Cardiac muscle cell (in vitro differentiated cells and primary cell): Measurements from ENCODE around the gene ARHGAP4. TPM values are rescaled to one million over a fixed set of nuclear protein-coding genes. Genes with fewer than 3 reads are reported as not detected.
A peak's percentile ranks its signal among the peaks of the same experiment; 100 is the strongest.

Experiments
- DNase-seq, 2 donors: peaks; one replicate each; pipeline versions ENCODE4 v3.0.0 to v3.0.0-alpha.2; 2010 to 2017; ENCODE audit warnings: low read depth in 1 of 2, low spot score in 1 of 2
- H3K27ac ChIP-seq: fragments of 200-600 bp; sonication (generic); 2 replicates; pipeline ENCODE4 v1.5.1; 2016
- H3K27me3 ChIP-seq: fragments of 200-600 bp; sonication (generic); 2 replicates; pipeline ENCODE4 v1.6.0; 2016; ENCODE audit warnings: control low read depth
- H3K36me3 ChIP-seq: fragments of 200-600 bp; sonication (generic); 2 replicates; pipeline ENCODE4 v1.5.1; 2016; ENCODE audit warnings: control low read depth
- H3K4me1 ChIP-seq: fragments of 200-600 bp; sonication (generic); 2 replicates; pipeline ENCODE4 v1.8.1; 2017; ENCODE audit warnings: low read depth, mild to moderate bottlenecking, mixed run types
- H3K4me3 ChIP-seq: fragments of 200-600 bp; sonication (generic); 2 replicates; pipeline ENCODE4 v1.5.1; 2016; ENCODE audit warnings: mild to moderate bottlenecking
- H3K9me3 ChIP-seq: fragments of 200-600 bp; sonication (generic); 2 replicates; pipeline ENCODE4 v1.5.1; 2017; ENCODE audit warnings: low read depth, mild to moderate bottlenecking, control low read depth
- polyA plus RNA-seq: library from polyadenylated mRNA; unstranded; fragments of >200 nt; fragmentation: Nextera tagmentation; extraction: Ambion mirVana; gene quantifications from 2 replicates; pipeline ENCODE4 v1.2.1, GENCODE V29; 2016
- total RNA-seq: library from RNA; depleted of rRNA; stranded (reverse); fragments of >200 nt; gene quantifications from 2 replicates; pipeline ENCODE4 v1.2.3, GENCODE V29; 2016
- TF ChIP-seq, protein P1 (sequence below): IDR thresholded peaks from 2 replicates; pipeline ENCODE4 v1.5.1; 2012; ENCODE audit warnings: low read depth, mild to moderate bottlenecking, low read length

ARHGAP4 gene
- total and polyA plus RNA-seq, 2 experiments from 2014 or later, result 16.5 to 47.4 TPM

GRCh38 chrX:153881281-153881680 lies 44.8 kb downstream of the ARHGAP4 start:
- Histone ChIP-seq H3K4me1 (no peaks in the 10 kb centered on the region), H3K27me3 (peaks cover 18% of the 10 kb centered on the region), H3K27ac (no peak overlapping the region), H3K4me3 (no peak overlapping the region), H3K9me3 (no peaks in the 10 kb centered on the region), H3K36me3 (no peaks in the 10 kb centered on the region)
- DNase-seq, result no peak
- TF ChIP-seq, protein P1, sequence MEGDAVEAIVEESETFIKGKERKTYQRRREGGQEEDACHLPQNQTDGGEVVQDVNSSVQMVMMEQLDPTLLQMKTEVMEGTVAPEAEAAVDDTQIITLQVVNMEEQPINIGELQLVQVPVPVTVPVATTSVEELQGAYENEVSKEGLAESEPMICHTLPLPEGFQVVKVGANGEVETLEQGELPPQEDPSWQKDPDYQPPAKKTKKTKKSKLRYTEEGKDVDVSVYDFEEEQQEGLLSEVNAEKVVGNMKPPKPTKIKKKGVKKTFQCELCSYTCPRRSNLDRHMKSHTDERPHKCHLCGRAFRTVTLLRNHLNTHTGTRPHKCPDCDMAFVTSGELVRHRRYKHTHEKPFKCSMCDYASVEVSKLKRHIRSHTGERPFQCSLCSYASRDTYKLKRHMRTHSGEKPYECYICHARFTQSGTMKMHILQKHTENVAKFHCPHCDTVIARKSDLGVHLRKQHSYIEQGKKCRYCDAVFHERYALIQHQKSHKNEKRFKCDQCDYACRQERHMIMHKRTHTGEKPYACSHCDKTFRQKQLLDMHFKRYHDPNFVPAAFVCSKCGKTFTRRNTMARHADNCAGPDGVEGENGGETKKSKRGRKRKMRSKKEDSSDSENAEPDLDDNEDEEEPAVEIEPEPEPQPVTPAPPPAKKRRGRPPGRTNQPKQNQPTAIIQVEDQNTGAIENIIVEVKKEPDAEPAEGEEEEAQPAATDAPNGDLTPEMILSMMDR, result no peak

- Histone ChIP-seq H3K27me3 (peaks cover 12% of the 10 kb centered on the region), H3K4me1 (no peaks in the 10 kb centered on the region), H3K9me3 (no peaks in the 10 kb centered on the region), H3K36me3 (no peaks in the 10 kb centered on the region), H3K4me3 (no peak overlapping the region), H3K27ac (no peak overlapping the region)
- TF ChIP-seq, protein P1, result no peak
- no peak for DNase-seq
Measured at GRCh38 chrX:153880440-153880815, 45.6 kb downstream of the ARHGAP4 start.

- TF ChIP-seq, protein P1, result no peak
Measured at GRCh38 chrX:153879741-153880439, 46.2 kb downstream of the ARHGAP4 start.

DNA sequence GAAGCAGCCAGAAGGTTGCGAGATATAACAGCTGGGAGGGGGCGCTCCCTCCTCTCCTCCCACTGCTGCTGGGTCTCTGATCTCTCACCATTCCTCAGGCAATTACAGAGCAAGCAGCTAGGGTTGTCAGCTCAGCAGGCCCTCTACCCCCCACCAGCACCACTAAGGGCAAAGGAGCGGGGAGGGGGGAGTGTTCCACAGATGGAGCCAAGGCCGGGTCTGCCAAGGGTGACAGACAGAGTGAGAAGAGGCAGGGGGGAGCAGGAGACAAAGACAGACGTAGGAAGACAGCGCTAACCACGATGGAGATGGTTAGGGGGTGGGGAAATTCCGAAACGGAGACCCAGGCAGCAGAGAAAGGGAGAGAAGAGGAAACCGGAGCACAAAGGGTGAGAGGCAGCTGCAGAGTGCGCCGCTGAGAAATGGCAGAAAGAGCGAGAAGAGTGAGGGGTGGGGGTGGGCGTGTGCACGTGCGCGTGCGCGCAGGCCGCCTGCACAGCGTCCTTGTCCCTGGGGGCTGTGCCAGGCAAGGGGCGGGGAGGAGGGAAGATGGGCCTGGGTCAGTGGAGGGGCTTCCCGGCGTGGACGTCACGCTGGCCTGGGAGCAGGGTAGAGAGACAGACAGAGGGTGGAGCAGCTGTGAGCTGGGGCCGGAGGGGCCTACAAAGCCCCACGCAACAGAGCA lies 47.0 kb downstream of the ARHGAP4 start:
- H3K27ac ChIP-seq, result no peak overlapping the region
- H3K4me3 ChIP-seq, result no peak overlapping the region
- no peaks in the 10 kb centered on the region for H3K36me3 ChIP-seq
- H3K27me3 ChIP-seq, result peaks cover 1% of the 10 kb centered on the region
- TF ChIP-seq, protein P1, result no peak
- no peaks in the 10 kb centered on the region for H3K4me1 ChIP-seq
- no peaks in the 10 kb centered on the region for H3K9me3 ChIP-seq
- DNase-seq, result peak in 1 of 2 donors; percentile 12

More at GRCh38 chrX:153879741-153880439, 46.2 kb downstream of the ARHGAP4 start:
- Histone ChIP-seq H3K9me3 (no peaks in the 10 kb centered on the region), H3K27ac (no peak overlapping the region), H3K4me1 (no peaks in the 10 kb centered on the region), H3K4me3 (no peak overlapping the region), H3K36me3 (no peaks in the 10 kb centered on the region), H3K27me3 (peaks cover 7% of the 10 kb centered on the region)
- no peak for DNase-seq

DNA sequence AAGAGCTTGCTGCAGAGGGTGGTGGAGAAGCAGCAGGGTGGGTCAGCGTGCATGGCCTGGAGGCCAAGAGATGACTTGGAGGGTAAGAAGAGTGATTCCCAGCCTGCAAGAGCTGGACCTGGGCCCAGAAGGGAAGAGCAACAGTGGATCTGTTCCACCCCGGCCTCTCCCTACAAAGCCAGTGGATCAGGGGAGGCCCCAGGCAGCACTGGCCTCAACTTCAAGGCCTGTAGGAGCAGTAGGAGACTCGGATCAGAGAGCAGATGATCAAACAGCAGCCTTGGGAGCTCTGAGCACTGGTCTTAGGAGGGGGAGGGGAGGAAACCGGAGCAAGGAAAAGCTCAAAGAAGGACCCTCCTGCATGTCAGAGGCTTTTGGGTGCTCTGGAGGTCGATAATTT lies 47.7 kb downstream of the ARHGAP4 start:
- H3K4me3 ChIP-seq, result no peak overlapping the region
- no peak overlapping the region for H3K27ac ChIP-seq
- no peak for DNase-seq
- TF ChIP-seq, protein P1, result no peak
- H3K4me1 ChIP-seq, result no peaks in the 10 kb centered on the region
- H3K9me3 ChIP-seq, result no peaks in the 10 kb centered on the region
- no peaks in the 10 kb centered on the region for H3K27me3 ChIP-seq
- no peaks in the 10 kb centered on the region for H3K36me3 ChIP-seq
